ENCODE data around the gene SOST. TPM values are rescaled to one million over a fixed set of nuclear protein-coding genes. Genes with fewer than 3 reads are reported as not detected.

Gene SOST
- polyA plus RNA-seq, 1 donor from 2014 or later, result 0.10 TPM

- Histone ChIP-seq H3K27me3 (ENCODE audit: insufficient read depth, low read depth, low read length) (no peaks in the 10 kb centered on the region), H3K4me3 (ENCODE audit: low read length) (no peak overlapping the region), H4K20me1 (ENCODE audit: insufficient read depth) (no peaks in the 10 kb centered on the region), H3K9me3 (ENCODE audit: low read length) (no peaks in the 10 kb centered on the region), H3K9ac (ENCODE audit: low read length) (no peak overlapping the region), H2AFZ (ENCODE audit: low read depth, low read length) (no peak overlapping the region), H3K79me2 (replicated peaks; ENCODE audit: insufficient read depth, low read length) (peaks cover 5% of the 10 kb centered on the region), H3K4me2 (ENCODE audit: low read length) (no peak overlapping the region), H3K9me2 (ENCODE audit: insufficient read depth, low read length) (no peaks in the 10 kb centered on the region), H3K36me3 (ENCODE audit: insufficient read depth, low read length) (peaks cover 4% of the 10 kb centered on the region), H3K27ac (ENCODE audit: low read length) (no peak overlapping the region), H3F3A (ENCODE audit: insufficient read depth, low read length, poor library complexity, severe bottlenecking) (no peaks in the 10 kb centered on the region)
- TF ChIP-seq MXI1 (conservative IDR thresholded peaks at IDR 0.05; ENCODE audit: poor library complexity, severe bottlenecking) (no peak), CTCF (IDR thresholded peaks at IDR 0.05; ENCODE audit: poor library complexity, severe bottlenecking) (no peak), TAF1 (IDR thresholded peaks at IDR 0.05; ENCODE audit: low read depth) (no peak), RAD21 (conservative IDR thresholded peaks at IDR 0.05) (no peak), SMC3 (conservative IDR thresholded peaks at IDR 0.05; ENCODE audit: poor library complexity) (no peak), EZH2 (IDR thresholded peaks at IDR 0.05; ENCODE audit: borderline replicate concordance, insufficient read depth, low read length, poor library complexity, severe bottlenecking) (no peak), EP300 (conservative IDR thresholded peaks at IDR 0.05; ENCODE audit: poor library complexity, severe bottlenecking) (no peak), POLR2AphosphoS5 (IDR thresholded peaks at IDR 0.05) (no peak)
- TF ChIP-seq, protein P1, sequence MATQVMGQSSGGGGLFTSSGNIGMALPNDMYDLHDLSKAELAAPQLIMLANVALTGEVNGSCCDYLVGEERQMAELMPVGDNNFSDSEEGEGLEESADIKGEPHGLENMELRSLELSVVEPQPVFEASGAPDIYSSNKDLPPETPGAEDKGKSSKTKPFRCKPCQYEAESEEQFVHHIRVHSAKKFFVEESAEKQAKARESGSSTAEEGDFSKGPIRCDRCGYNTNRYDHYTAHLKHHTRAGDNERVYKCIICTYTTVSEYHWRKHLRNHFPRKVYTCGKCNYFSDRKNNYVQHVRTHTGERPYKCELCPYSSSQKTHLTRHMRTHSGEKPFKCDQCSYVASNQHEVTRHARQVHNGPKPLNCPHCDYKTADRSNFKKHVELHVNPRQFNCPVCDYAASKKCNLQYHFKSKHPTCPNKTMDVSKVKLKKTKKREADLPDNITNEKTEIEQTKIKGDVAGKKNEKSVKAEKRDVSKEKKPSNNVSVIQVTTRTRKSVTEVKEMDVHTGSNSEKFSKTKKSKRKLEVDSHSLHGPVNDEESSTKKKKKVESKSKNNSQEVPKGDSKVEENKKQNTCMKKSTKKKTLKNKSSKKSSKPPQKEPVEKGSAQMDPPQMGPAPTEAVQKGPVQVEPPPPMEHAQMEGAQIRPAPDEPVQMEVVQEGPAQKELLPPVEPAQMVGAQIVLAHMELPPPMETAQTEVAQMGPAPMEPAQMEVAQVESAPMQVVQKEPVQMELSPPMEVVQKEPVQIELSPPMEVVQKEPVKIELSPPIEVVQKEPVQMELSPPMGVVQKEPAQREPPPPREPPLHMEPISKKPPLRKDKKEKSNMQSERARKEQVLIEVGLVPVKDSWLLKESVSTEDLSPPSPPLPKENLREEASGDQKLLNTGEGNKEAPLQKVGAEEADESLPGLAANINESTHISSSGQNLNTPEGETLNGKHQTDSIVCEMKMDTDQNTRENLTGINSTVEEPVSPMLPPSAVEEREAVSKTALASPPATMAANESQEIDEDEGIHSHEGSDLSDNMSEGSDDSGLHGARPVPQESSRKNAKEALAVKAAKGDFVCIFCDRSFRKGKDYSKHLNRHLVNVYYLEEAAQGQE (IDR thresholded peaks at IDR 0.05; ENCODE audit: borderline replicate concordance), result no peak
Observed at GRCh38 chr17:43774304-43775250, 16.0 kb upstream of the SOST start.

DNA sequence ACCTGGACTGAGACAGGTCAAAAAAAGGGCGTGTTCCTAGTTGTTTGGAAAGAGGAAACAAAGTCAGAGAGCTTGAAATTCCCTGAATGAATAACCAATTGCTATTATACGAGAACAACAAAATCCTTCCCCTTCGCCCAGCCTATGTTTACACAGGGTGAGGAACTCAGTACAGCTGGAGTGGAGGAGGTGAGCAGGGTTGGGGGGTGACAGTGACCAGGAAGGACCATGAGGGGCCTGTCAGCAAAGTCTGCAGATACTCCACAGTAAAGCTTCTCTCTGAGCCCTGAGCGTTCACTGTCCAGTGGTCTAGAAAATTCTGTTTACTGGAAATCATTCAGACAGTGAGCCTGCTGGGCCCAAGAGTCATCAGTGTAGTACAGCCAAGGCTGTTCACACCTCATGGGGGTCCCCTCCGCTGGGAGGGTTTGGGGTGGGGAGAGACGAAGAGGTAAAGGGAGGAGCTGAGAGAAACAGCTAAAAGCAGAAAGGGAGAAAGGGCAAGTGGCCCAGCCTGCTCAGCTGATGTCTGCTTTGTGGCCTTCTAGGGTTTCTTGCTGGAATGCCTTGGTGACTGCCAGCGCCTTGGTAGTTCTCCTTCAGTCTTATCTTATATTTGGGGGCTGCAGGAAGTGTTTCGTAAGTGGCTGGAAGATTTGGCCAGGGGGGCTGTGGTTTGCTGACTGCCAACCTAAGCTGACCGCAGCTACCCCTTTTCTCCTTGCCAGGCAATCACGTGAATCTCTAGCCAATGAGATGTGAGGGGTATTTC lies 14.5 kb upstream of the SOST start:
- H3K27ac ChIP-seq (ENCODE audit: low read length), result no peak overlapping the region
- H3K9me3 ChIP-seq (ENCODE audit: low read length), result no peaks in the 10 kb centered on the region
- no peaks in the 10 kb centered on the region for H4K20me1 ChIP-seq (ENCODE audit: insufficient read depth)
- no peak overlapping the region for H3K4me2 ChIP-seq (ENCODE audit: low read length)
- H3F3A ChIP-seq (ENCODE audit: insufficient read depth, low read length, poor library complexity, severe bottlenecking), result no peaks in the 10 kb centered on the region
- no peaks in the 10 kb centered on the region for H3K9me2 ChIP-seq (ENCODE audit: insufficient read depth, low read length)
- no peaks in the 10 kb centered on the region for H3K27me3 ChIP-seq (ENCODE audit: insufficient read depth, low read depth, low read length)
- H3K9ac ChIP-seq (ENCODE audit: low read length), result no peak overlapping the region
- no peak overlapping the region for H3K4me3 ChIP-seq (ENCODE audit: low read length)
- H2AFZ ChIP-seq (ENCODE audit: low read depth, low read length), result no peak overlapping the region
- H3K79me2 ChIP-seq (replicated peaks; ENCODE audit: insufficient read depth, low read length), result peaks cover 5% of the 10 kb centered on the region
- TF ChIP-seq CTCF (IDR thresholded peaks at IDR 0.05; ENCODE audit: poor library complexity, severe bottlenecking) (no peak), TAF1 (IDR thresholded peaks at IDR 0.05; ENCODE audit: low read depth) (no peak), RAD21 (conservative IDR thresholded peaks at IDR 0.05) (no peak), EZH2 (IDR thresholded peaks at IDR 0.05; ENCODE audit: borderline replicate concordance, insufficient read depth, low read length, poor library complexity, severe bottlenecking) (no peak)
- peaks cover 9% of the 10 kb centered on the region for H3K36me3 ChIP-seq (ENCODE audit: insufficient read depth, low read length)

All from neural cell (in vitro differentiated cells).